Stimulated activated naive CD8-positive, alpha-beta T cell treated with anti-CD3 and anti-CD28 coated beads, Interleukin-15, amount 100 ng/mL, for 72 hours (primary cell): ENCODE results near the gene ACSL3.
A peak's percentile ranks its signal among the peaks of the same experiment; 100 is the strongest.
"Not testable (repeated sequence)": the region's sequence is repeated elsewhere in the genome, so short reads cannot be mapped to it uniquely, and the experiment has no call there.

Experiments used
- ATAC-seq: fragments of 150-1000 bp; cut with Tn5 transposase; 2 replicates; pipeline ENCODE4 v1.10.0; 2021; ENCODE audit warnings: mild to moderate bottlenecking, moderate library complexity
- DNase-seq, 2 donors: peaks; one replicate each; pipeline ENCODE4 v3.0.0; 2021 to 2022
- H3K27ac Mint-ChIP-seq, 2 donors: one replicate each; pipeline ENCODE4 v1.8.0; 2022; ENCODE audit warnings: mild to moderate bottlenecking in 2 of 2, mixed read lengths in 2 of 2, moderate library complexity in 2 of 2
- H3K27me3 Mint-ChIP-seq: one replicate; pipeline ENCODE4 v1.8.0; 2022; ENCODE audit warnings: mixed read lengths
- H3K4me1 Mint-ChIP-seq: one replicate; pipeline ENCODE4 v1.8.0; 2022; ENCODE audit warnings: mild to moderate bottlenecking, mixed read lengths
- H3K4me3 Mint-ChIP-seq, 2 donors: one replicate each; pipeline ENCODE4 v1.8.0; 2022; ENCODE audit warnings: mild to moderate bottlenecking in 2 of 2, mixed read lengths in 2 of 2, moderate library complexity in 1 of 2
- H3K9me3 Mint-ChIP-seq, 2 donors: one replicate each; pipeline ENCODE4 v1.8.0; 2022; ENCODE audit warnings: mixed read lengths in 2 of 2

The ACSL3 gene

GRCh38 chr2:222842491-222843174, 18.2 kb upstream of the ACSL3 start:
- Mint-ChIP-seq H3K27me3 (peaks cover 16% of the 10 kb centered on the region), H3K4me1 (peaks cover 23% of the 10 kb centered on the region), H3K9me3 (peaks cover 0 to under 1% of the 10 kb centered on the region in 2 donors), H3K4me3 (no peak overlapping the region), H3K27ac (no peak overlapping the region)
- ATAC-seq = no peak
- no peak for DNase-seq

- Mint-ChIP-seq H3K27ac (no peak overlapping the region), H3K27me3 (peaks cover 19% of the 10 kb centered on the region), H3K4me1 (peaks cover 23% of the 10 kb centered on the region), H3K4me3 (no peak overlapping the region), H3K9me3 (no peaks in the 10 kb centered on the region)
- ATAC-seq = no peak
- no peak for DNase-seq
Measured at GRCh38 chr2:222844323-222844722, 16.5 kb upstream of the ACSL3 start.

GRCh38 chr2:222845314-222845713, 15.5 kb upstream of the ACSL3 start:
- H3K9me3 Mint-ChIP-seq, H3K4me3 Mint-ChIP-seq, DNase-seq, H3K27ac Mint-ChIP-seq, ATAC-seq: not testable (repeated sequence)
- peaks cover 19% of the 10 kb centered on the region for H3K27me3 Mint-ChIP-seq
- peaks cover 17% of the 10 kb centered on the region for H3K4me1 Mint-ChIP-seq

GRCh38 chr2:222846003-222846402, 14.8 kb upstream of the ACSL3 start:
- no peak for ATAC-seq

GRCh38 chr2:222848031-222848430, 12.8 kb upstream of the ACSL3 start:
- H3K9me3 Mint-ChIP-seq, ATAC-seq, DNase-seq, H3K4me3 Mint-ChIP-seq, H3K4me1 Mint-ChIP-seq: not testable (repeated sequence)
- H3K27ac Mint-ChIP-seq = peak overlapping the region in 1 of 2 donors; percentile 5
- H3K27me3 Mint-ChIP-seq = peaks cover 19% of the 10 kb centered on the region

More at GRCh38 chr2:222846003-222846402, 14.8 kb upstream of the ACSL3 start:
- no peaks in the 10 kb centered on the region for H3K9me3 Mint-ChIP-seq
- H3K4me1 Mint-ChIP-seq = peaks cover 11% of the 10 kb centered on the region
- H3K27me3 Mint-ChIP-seq = peaks cover 19% of the 10 kb centered on the region
- no peak overlapping the region for H3K27ac Mint-ChIP-seq
- H3K4me3 Mint-ChIP-seq = no peak overlapping the region
- no peak for DNase-seq

- Mint-ChIP-seq H3K4me1 (no peaks in the 10 kb centered on the region), H3K27ac (no peak overlapping the region), H3K9me3 (no peaks in the 10 kb centered on the region), H3K4me3 (no peak overlapping the region), H3K27me3 (peaks cover 19% of the 10 kb centered on the region)
- ATAC-seq (no peak), DNase-seq (no peak)
Measured at GRCh38 chr2:222848862-222849261, 12.0 kb upstream of the ACSL3 start.

GRCh38 chr2:222851956-222852617, 8.7 kb upstream of the ACSL3 start:
- Mint-ChIP-seq H3K27ac (no peak overlapping the region), H3K4me1 (no peaks in the 10 kb centered on the region), H3K9me3 (no peaks in the 10 kb centered on the region), H3K27me3 (peaks cover 6% of the 10 kb centered on the region), H3K4me3 (no peak overlapping the region)
- DNase-seq (no peak), ATAC-seq (no peak)

GRCh38 chr2:222854773-222855700, 5.8 kb upstream of the ACSL3 start:
- Mint-ChIP-seq H3K27ac (no peak overlapping the region), H3K4me1 (peaks cover 2% of the 10 kb centered on the region), H3K9me3 (no peaks in the 10 kb centered on the region), H3K4me3 (no peak overlapping the region), H3K27me3 (peaks cover 8% of the 10 kb centered on the region)
- peak; percentile 49 for ATAC-seq
- no peak for DNase-seq

GRCh38 chr2:222859786-222860612, 837 bp upstream of the ACSL3 start:
- no peak for ATAC-seq
- peaks cover 8% of the 10 kb centered on the region for H3K27me3 Mint-ChIP-seq
- peaks cover 5% of the 10 kb centered on the region for H3K4me1 Mint-ChIP-seq
- H3K4me3 Mint-ChIP-seq = peak overlapping the region; percentile 64 to 68
- no peak for DNase-seq
- H3K9me3 Mint-ChIP-seq = no peaks in the 10 kb centered on the region
- no peak overlapping the region for H3K27ac Mint-ChIP-seq

GRCh38 chr2:222861411-222862105, 722 bp downstream of the ACSL3 start:
- ATAC-seq (peak; percentile 61), DNase-seq (peak; percentile 41 to 53)
- peaks cover 8% of the 10 kb centered on the region for H3K27me3 Mint-ChIP-seq
- peaks cover 5% of the 10 kb centered on the region for H3K4me1 Mint-ChIP-seq
- peak overlapping the region; percentile 94 to 95 for H3K27ac Mint-ChIP-seq
- H3K4me3 Mint-ChIP-seq = no peak overlapping the region
- H3K9me3 Mint-ChIP-seq = no peaks in the 10 kb centered on the region

- no peak for DNase-seq
- Mint-ChIP-seq H3K4me1 (peaks cover 5% of the 10 kb centered on the region), H3K9me3 (no peaks in the 10 kb centered on the region), H3K27ac (peak overlapping the region; percentile 94 to 95), H3K27me3 (peaks cover 8% of the 10 kb centered on the region), H3K4me3 (no peak overlapping the region)
- ATAC-seq = no peak
Measured at GRCh38 chr2:222862106-222862908, 1.5 kb downstream of the ACSL3 start.

- H3K4me3 Mint-ChIP-seq = no peak overlapping the region
- peaks cover 4% of the 10 kb centered on the region for H3K27me3 Mint-ChIP-seq
- H3K4me1 Mint-ChIP-seq = peaks cover 5% of the 10 kb centered on the region
- no peak for DNase-seq
- H3K27ac Mint-ChIP-seq = no peak overlapping the region
- H3K9me3 Mint-ChIP-seq = no peaks in the 10 kb centered on the region
- ATAC-seq = no peak
Measured at GRCh38 chr2:222862909-222863544, 2.2 kb downstream of the ACSL3 start.

GRCh38 chr2:222864296-222864695, 3.5 kb downstream of the ACSL3 start:
- no peaks in the 10 kb centered on the region for H3K9me3 Mint-ChIP-seq
- H3K4me3 Mint-ChIP-seq = no peak overlapping the region
- H3K27me3 Mint-ChIP-seq = no peaks in the 10 kb centered on the region
- peaks cover 5% of the 10 kb centered on the region for H3K4me1 Mint-ChIP-seq
- no peak overlapping the region for H3K27ac Mint-ChIP-seq
- DNase-seq (no peak), ATAC-seq (no peak)
